Hematopoietic multipotent progenitor cell treated with erythropoietin and hydrocortisone succinate and interleukin-3 and kit ligand, for 6 days (in vitro differentiated cells): ENCODE results near the gene EFR3B.
"Not testable (repeated sequence)": the region's sequence is repeated elsewhere in the genome, so short reads cannot be mapped to it uniquely, and the experiment has no call there.

Experiments
- DNase-seq: peaks from one replicate; pipeline ENCODE4 v3.0.0-alpha.2; 2015

EFR3B gene

DNA sequence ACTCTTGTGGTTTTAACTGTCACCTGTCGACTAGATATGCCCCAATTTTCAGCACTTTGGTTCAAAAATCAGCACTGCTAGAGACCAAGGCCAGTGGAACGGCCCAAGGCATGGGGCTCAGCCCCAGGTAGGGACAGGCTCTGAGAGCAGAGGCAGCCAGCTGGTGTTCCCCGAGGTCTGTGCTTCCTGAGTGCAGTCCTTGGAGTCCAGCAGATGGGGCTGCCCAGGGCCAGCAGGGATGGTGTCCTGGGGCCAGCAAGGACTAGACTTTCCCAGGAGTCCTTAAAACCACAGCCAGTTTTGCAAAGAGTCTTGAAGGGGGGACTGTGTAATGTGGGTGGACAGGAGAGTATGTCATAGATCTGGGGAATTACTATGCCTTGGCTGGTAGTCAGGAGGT, 70.2 kb downstream of the EFR3B start:
- DNase-seq = no peak

DNA sequence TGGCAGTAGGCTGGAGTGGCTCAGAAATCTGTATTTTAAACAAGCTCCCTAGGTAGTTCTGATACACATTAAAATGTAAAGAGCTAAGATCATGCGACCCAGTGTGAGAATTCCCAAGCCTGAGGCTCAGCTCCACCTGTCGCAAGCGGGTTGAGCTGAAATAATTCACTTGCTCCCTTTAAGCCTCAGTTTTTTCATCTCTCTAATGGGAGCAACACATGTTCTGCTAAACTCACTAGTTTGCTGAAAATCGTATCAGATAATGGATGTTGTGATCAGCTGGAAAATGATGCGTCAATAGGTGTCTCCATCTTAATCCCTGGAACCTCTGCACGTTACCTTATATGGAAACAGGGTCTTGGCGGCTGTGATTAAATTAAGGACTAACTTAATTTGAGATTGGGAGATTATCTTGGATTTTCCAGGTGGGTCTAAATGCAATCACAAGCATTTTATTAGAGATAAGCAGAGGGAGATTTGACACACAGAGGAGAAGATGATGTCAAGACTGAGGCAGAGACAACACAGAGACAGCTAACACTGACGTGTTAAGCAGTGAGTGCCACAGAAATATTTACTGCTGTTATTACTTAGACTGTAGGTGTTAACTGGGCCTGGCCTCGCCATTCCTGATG, 73.5 kb downstream of the EFR3B start:
- DNase-seq = no peak

DNA sequence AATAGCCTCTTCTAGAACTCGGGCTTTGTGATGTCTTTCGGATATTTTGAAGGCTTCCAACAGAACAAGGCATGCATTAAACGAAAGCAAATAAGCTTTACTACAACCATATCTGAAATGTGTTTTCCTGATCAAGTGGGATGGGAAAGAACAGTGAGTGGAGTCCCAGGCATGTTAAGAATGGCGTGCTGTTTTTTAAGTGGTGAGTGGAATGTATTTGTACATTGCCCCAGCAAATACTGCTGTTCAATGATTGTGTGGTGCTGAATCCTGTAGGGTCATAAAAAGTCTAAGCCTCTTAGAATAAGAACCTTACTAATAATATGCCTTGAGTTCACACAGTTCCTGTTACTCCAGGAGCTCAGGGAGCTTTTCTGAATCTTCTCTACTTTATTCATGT, 74.0 kb downstream of the EFR3B start:
- no peak for DNase-seq

DNA sequence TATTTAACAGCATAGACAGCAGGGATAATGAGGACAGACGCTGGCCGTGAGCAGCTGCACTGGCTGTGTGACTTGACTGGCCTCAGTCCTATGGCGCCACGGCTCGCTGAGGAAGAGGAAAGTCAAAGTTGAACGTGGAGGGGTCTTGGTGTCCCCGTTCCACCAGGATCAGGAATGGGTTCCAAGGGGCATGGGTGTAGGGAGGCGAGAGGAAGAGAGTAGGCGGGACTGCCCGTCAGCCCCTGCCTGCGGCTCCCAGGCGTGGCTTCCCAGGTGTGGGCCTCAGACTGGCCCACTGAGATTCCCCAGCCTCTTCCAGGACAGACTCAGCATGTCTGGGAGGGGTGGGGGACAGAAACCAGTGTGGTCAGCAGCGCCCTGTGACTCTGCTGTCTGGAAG, 75.1 kb downstream of the EFR3B start:
- no peak for DNase-seq

DNA sequence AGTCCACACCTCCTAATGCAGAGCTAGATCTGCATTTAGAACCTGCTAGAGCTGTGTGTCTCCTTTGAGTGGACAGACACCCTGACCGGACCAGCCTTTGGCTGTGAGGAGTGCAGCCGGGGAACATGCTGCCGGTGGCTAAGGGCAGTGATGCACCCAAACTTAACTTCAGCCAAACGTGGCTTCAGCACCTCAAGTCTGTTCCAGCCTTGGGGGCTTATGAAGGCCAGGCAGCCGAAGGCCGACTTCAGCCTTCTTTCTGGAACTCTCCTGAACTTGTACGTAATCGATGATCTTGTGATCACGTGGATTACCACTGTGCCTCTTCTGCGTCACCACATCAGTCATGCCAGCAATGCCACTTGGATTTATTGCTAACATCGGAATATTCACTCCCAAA, 77.4 kb downstream of the EFR3B start:
- no peak for DNase-seq

DNA sequence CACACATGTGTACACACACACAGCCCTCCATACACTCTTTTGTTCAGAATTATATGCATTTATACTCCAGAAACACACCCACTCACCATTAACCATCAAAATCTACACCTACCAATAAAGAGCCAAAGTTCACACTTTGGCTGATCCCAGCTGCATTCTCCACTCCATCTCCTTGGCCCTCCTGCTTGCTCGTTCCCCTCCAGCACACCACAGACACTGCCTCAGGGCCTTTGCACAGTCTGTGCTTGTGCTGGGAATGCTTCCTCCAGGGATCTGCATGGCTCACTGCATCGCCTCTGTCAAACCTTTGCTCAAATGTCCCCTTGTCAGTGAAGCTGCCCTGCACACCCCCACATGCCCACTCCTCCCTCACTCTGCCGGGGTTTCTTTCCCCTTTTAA, 80.5 kb downstream of the EFR3B start:
- no peak for DNase-seq

DNA sequence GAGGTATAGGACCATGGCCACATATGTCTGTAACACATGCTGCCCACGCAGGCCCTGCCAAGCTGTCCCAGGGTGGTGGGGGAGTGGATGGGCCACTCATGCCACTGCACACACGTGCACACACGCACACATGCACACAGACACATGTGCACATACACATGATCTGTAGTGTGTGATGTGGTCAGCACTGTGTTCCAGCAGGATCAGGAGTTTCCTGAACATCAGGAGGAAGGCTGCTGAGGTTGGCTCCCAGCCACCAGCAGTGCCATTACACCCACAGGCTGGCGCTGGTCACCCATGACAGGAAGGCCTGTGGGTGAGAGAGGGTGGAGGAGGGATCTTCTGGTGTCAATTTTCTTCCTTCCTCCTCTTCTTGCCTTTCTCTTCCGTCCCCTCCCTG, 81.8 kb downstream of the EFR3B start:
- no peak for DNase-seq

DNA sequence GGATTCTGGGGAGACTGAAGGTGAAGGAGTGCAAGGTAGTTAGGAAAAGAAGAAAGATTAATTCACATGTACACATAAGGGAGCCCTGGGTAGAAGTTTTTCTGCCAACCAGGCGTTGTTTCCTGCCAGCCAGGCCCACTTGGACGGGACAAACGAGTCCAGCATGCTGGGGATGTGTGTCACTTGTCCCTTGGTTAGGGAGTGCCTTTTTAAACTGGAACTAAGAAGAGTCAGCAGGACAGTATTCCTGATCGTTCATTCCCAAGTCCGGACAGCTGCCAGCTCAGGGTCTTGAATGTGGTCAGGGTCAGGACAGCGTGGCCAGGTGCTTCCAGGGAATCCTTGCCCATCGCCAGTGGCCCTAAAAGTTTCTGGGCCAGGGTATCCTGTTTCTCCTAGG, 83.3 kb downstream of the EFR3B start:
- DNase-seq = no peak

DNA sequence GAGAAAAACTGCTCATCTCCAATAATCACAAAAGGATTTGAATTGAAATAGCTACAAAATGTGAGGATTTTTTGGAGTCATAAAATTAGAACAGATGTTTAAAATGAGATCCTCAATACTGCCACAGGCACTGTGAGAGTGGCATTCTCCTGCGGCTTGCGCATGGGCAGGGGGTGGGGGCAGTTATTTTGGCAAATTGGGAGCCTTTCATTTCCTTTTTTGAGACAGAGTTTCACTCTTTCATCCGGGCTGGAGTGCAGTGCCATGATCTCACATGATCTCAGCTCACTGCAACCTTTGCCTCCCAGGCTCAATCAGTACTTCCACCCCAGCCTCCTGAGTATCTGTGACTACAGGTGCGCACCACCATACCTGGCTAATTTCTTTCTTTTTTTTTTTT, 84.1 kb downstream of the EFR3B start:
- DNase-seq = no peak

DNA sequence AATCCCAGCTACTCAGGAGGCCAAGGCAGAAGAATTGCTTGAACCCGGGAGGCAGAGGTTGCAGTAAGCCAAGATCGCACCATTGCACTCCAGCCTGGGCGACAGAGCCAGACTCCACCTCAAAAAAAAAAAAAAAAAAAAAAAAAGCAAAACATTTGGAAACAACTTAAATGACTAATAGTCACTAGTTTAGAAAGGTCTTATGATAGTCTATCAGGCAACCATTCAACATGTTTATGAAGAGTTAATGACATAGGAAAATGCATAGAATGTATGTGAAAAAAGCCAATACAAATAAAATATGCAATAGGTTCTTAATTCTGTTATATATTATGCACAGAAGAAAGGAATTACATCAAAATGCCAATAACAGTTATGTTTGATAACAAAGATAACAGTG, 85.2 kb downstream of the EFR3B start:
- DNase-seq = not testable (repeated sequence)

DNA sequence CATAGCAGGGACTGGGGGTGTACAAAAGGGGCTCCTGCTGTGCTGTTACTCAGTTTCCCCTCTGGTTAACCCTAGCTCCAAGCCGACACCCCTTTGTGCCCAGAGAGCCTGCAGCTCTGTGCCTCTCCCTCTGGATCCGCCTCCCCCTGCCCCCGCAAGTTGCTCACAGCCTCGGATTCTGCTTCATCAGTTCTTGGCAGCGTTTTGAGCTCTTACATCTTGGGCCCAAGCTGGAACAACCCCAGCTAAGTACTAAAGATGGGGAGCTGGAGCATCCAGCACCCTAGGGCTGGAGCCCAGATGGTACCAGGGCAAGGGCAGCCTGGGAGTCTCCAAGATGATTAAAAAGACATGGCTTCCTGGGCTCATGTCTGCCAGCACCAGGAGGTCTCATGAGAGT, 85.8 kb downstream of the EFR3B start:
- DNase-seq = no peak

DNA sequence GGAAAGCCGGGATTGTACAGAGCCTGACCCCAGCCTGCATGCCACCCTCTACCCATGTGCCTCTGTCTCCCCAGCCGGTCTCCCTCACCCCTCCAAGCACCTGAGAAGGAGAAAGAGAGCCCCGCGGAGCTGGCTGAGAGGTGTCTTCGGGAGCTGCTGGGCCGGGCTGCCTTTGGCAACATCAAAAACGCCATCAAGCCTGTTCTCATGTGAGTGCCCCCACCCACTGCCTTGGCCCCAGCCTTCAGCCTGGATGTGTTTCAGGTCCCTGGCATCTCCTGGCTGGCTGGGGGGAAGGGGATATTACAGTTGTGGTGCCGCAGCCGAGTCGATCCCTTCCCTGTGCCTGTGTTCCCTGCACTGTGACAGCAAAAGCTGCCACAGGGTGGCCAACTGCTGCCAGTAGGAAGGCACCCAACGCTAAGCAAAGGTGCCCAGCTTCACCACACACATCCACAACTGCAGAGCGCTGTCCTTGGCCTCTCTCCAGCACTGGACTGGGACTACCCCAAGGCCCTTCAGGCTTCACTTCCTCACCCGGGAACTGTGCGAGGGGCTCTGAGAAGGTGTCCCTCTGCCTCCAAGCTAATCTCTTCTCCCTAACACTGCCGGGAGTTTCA, 88.1 kb downstream of the EFR3B start:
- peak; percentile 25 for DNase-seq

DNA sequence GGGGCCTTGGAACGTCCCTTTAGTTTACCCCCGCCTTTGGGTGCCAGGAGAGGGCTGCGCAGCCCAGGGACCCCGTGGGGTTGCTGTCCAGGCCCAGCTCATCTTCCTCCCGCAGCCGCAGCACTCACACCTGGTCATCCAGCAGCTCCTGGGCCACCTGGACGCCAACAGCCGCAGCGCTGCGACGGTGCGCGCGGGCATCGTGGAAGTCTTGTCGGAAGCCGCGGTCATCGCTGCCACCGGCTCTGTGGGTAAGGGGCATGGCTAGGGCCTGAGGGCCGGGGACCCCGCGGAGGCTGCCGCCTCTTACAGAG, 89.3 kb downstream of the EFR3B start:
- DNase-seq = no peak

DNA sequence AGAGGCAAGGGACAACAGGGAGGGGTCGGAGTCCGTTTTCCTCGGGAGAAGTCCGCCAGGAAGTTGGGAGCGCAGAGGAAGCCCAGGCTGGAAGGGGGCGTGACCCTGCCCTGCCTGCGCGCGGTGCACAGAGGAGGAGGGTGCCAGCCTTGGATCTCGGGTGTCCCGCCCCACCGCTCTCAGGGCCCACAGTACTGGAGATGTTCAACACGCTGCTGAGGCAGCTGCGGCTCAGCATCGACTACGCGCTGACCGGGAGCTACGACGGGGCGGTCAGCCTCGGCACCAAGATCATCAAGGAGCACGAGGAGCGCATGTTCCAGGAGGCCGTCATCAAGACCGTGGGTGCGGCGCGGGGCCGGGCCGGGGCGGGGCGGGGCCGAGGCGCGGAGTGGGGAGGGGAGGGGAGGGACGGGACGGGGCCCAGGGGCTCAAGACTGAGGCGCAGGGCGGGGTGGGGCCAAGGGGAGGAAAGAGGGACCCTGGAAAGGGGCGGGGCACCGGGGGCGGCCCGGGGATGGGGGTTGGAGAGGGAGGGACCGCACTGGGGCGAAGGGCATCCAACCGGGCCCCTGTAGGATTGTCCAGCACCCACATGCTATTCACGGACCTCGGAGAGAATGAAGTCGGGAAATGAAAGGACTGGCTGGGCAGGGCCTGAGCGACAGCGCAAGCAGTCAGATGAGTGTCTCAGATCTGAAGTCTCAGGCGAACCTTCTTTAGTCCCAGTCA, 89.9 kb downstream of the EFR3B start:
- DNase-seq = peak; percentile 16

DNA sequence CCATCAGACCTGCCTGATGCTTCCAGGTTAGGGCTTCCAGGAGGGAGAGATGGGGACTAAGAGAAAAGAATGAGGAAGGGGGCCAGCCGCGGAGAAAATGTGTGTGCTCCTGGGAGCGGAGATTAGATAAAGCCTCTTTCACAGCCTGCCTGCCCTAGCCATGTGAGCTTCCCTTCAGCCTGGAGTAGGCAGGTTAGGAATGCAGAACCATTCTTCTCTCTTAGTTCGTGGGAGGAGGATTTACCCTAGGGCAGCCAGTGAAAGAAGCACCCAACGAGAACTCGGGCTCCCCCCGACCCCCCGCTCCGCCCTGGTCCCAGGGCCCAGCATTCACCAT, 90.4 kb downstream of the EFR3B start:
- peak; percentile 41 for DNase-seq

DNA sequence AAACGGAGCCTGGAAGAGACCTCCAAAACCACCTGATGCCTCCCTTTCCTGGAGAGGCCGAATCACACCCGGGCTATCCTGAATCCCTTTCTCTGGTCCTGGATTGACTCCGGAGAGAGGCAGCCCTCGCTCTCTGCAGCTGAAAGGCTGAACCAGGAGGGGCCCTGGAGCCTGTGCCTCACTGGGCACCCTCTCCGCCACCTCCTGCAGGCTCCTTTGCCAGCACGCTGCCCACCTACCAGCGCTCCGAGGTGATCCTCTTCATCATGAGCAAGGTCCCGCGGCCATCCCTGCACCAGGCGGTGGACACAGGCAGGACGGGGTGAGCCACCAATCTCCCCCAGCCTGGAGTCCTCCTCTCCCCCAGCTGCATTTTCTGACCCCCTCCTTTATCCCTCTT, 90.8 kb downstream of the EFR3B start:
- no peak for DNase-seq

DNA sequence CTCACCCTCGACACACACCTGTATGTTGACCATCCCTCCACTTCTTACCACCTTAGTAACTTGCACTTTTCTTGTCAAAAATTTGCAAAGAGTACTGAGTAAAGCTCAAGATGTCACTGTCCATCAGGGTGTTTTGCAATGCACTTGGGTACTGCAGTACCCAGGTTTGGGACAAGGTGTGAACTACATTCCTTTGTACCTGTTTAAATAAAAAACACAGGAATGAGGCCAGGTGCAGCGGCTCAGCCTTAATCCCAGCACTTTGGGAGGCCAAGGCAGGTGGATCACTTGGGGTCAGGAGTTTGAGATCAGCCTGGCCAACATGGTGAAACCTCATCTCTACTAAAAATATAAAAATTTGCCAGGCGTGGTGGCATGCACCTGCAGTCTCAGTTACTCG, 98.7 kb downstream of the EFR3B start:
- not testable (repeated sequence) for DNase-seq

DNA sequence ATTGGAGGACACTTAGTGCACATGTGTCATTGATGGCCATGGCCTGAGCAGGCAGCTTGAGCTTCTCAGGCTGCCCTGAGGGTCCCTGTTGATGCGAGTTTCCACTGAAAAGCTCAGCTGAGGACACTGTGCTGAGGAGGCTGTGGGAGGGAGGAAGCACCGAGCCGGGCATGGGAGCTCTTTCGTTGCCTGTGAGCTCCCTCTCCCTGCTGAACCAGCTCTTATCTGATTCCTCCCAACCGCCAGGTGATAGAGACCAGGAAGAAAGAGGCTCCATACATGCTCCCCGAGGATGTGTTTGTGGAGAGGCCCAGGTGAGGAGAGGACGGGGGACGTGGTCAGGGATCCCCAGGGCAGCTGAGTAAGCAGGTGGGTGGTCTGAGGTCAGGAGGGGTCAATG, 99.2 kb downstream of the EFR3B start:
- DNase-seq = no peak

DNA sequence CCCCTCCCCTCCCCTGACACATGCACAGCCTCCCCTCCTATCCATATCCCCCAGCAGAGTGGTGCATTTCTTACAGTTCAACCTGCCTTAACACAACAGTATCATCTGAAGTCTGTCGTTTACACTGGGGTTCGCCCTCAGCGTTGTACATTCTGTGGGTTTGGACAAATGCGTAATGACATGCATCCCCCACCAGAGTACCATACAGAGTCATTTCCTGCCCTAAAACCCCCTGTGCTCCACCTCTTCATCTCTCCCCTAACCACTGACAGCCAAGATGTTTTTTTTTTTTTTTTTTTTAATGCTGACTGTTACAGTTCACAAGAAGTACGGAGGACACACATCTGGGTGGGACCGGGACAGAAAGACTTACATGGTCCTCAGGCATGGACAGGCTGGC, 103.9 kb downstream of the EFR3B start:
- no peak for DNase-seq

DNA sequence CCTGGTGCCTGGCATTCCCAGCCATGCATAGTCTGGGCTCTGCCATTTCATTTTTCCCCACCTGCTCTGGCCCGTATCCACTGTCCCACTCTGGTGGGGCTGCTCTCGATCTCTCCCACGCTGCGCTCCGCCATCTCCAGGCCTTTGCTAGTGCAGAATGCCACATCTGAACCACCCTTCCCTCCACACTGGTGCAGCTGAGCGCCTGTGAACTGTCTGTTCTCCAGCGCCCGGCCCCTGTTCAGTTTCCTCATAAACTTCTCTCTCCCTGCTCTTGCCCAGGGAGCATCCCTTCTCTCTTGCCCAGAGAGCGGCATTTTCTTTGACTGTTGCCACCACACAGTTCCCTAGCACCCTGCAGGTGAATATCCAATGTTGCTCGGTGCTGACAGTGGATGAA, 105.0 kb downstream of the EFR3B start:
- no peak for DNase-seq

DNA sequence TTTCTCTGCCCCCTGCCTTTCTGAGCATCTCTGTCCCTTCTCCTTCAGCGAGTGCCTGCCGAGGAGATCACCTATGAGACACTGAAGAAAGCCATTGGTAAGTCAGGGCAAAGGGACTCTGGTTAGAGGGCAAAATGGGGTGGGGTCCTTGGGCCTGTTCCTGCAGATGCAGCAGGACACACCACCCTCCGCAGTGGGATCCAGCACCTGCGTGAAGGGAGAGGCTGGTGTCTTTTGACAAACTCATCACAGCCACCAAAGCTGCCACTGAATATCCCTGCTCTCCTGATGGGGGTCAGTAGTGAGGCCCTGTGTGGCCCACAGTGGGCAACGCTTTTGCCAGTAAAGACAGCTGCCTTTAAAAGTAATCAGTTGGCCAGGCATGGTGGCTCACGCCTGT, 107.8 kb downstream of the EFR3B start:
- no peak for DNase-seq

DNA sequence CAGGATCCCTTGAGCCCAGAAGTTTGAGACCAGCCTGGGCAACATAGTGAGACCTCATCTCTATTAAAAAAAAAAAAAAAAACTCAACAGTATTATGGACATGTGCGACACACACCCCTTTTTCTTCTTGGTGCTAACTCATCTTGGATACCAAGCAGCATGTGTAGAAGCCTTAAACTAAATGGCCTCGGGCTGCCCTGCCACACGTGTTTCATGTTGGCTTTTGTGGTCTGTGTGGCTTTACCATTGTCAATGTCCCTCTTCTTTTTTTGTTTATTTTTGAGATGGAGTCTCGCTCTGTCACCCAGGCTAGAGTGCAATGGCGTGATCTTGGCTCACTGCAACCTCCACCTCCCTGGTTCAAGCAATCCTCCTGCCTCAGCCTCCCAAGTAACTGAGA, 109.1 kb downstream of the EFR3B start:
- DNase-seq = not testable (repeated sequence)

DNA sequence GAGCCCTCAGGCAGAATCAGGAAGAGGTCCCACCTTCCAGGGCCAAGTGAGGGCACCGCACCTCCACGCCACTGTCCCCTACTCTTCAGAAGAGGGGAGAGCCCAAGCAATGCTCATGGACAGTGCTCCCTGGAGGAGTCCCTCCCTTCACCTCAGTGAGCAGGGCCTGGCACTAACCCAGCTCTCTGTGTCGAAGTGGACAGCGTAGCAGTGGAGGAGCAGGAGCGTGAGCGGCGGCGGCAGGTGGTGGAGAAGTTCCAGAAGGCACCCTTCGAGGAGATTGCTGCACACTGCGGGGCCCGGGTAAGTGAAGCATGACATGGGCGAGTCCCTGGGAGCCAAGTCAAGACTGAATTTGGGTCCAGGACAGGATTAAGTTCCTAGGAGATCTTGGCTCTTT, 109.8 kb downstream of the EFR3B start:
- no peak for DNase-seq

DNA sequence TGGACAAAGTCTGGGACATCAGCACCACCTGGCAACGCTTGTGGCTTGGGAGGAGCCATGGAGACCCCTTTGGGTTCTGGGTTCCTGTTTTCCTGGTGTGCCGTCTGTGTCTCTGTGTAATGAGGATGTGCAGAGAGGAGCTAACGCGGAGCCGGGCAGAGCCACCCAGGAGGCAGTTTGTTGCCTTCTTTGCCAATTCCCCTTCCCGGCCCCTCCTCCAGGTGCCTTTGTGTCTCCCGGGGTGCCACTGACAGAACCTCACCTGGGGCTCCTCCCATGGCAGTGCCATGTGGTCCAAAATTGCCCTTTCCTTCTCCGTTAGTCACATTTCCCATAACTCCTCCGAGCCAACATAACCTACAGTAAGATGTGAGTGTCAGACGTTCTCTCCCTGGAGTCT, 113.5 kb downstream of the EFR3B start:
- DNase-seq = no peak
